MM.1S (cell line): ENCODE measurements around the gene TENM4.

Experiments
- DNase-seq: peaks from one replicate; pipeline ENCODE4 v3.0.0-alpha.2; 2015
- H2AFZ ChIP-seq: fragments of 300-600 bp; sonication (generic); 2 replicates; pipeline ENCODE4 v1.6.0; 2016; ENCODE audit warnings: antibody characterized with exemption, low read length
- H3F3A ChIP-seq: fragments of 300-600 bp; sonication (generic); 2 replicates; pipeline ENCODE4 v1.6.1; 2016; ENCODE audit warnings: mild to moderate bottlenecking, antibody characterized with exemption, low read length, moderate library complexity, mixed read lengths; ENCODE audit not compliant: insufficient read depth
- H3K27ac ChIP-seq: fragments of 300-600 bp; sonication (generic); 2 replicates; pipeline ENCODE4 v1.5.1; 2016; ENCODE audit warnings: mild to moderate bottlenecking, low read length
- H3K27me3 ChIP-seq: fragments of 300-600 bp; sonication (generic); replicated peaks from 2 replicates; pipeline ENCODE4 v1.6.0; 2016; ENCODE audit warnings: low read length; ENCODE audit not compliant: insufficient read depth
- H3K36me3 ChIP-seq: fragments of 300-600 bp; sonication (generic); replicated peaks from 2 replicates; pipeline ENCODE4 v1.6.1; 2016; ENCODE audit warnings: mild to moderate bottlenecking, low read length, mixed read lengths; ENCODE audit not compliant: insufficient read depth
- H3K4me1 ChIP-seq: fragments of 300-600 bp; sonication (generic); 2 replicates; pipeline ENCODE4 v1.6.1; 2016; ENCODE audit warnings: low read length, mixed read lengths
- H3K4me2 ChIP-seq: fragments of 300-600 bp; sonication (generic); 2 replicates; pipeline ENCODE4 v1.6.0; 2016; ENCODE audit warnings: low read depth, low read length
- H3K4me3 ChIP-seq: fragments of 300-600 bp; sonication (generic); 2 replicates; pipeline ENCODE4 v1.5.1; 2016; ENCODE audit warnings: low read length, mixed read lengths
- H3K79me2 ChIP-seq: fragments of 300-600 bp; sonication (generic); 2 replicates; pipeline ENCODE4 v1.6.1; 2016; ENCODE audit warnings: mixed run types, low read length, mixed read lengths
- H3K9ac ChIP-seq: fragments of 300-600 bp; sonication (generic); 2 replicates; pipeline ENCODE4 v1.6.1; 2016; ENCODE audit warnings: low read length, mixed read lengths
- H3K9me2 ChIP-seq: fragments of 300-600 bp; sonication (generic); replicated peaks from 2 replicates; pipeline ENCODE4 v1.6.1; 2016; ENCODE audit warnings: mild to moderate bottlenecking, low read length, mixed read lengths; ENCODE audit not compliant: insufficient read depth
- H3K9me3 ChIP-seq: fragments of 300-600 bp; sonication (generic); replicated peaks from 2 replicates; pipeline ENCODE4 v1.6.1; 2016; ENCODE audit warnings: mild to moderate bottlenecking, low read length, mixed read lengths; ENCODE audit not compliant: insufficient read depth
- H4K20me1 ChIP-seq: fragments of 300-600 bp; sonication (generic); 2 replicates; pipeline ENCODE4 v1.6.1; 2016; ENCODE audit warnings: mild to moderate bottlenecking, low read length, moderate library complexity, mixed read lengths; ENCODE audit not compliant: insufficient read depth
- CTCF ChIP-seq: fragments of 300-600 bp; sonication (generic); IDR thresholded peaks from 2 replicates; pipeline ENCODE4 v1.5.1; 2016; ENCODE audit warnings: antibody characterized with exemption, low read length, mixed read lengths
- EZH2 ChIP-seq: fragments of 300-600 bp; sonication (generic); optimal IDR thresholded peaks from 2 replicates; pipeline ENCODE3; 2017; ENCODE audit warnings: low read depth, mild to moderate bottlenecking, antibody characterized with exemption, low read length, mixed read lengths
- EZH2phosphoT487 ChIP-seq: fragments of 300-600 bp; sonication (generic); IDR thresholded peaks from 2 replicates; pipeline ENCODE4 v1.6.1; 2018; ENCODE audit warnings: antibody characterized with exemption, low read length

The TENM4 gene

GRCh38 chr11:79432138-79432537 is 8.7 kb downstream of the TENM4 start:
- Histone ChIP-seq H3K4me2 (no peak overlapping the region), H3K79me2 (no peaks in the 10 kb centered on the region), H3K9me2 (no peaks in the 10 kb centered on the region), H3F3A (no peaks in the 10 kb centered on the region), H3K9me3 (no peaks in the 10 kb centered on the region), H3K27ac (no peak overlapping the region), H3K9ac (no peak overlapping the region), H3K4me3 (no peak overlapping the region), H4K20me1 (no peaks in the 10 kb centered on the region), H3K4me1 (no peaks in the 10 kb centered on the region), H3K36me3 (no peaks in the 10 kb centered on the region), H3K27me3 (peaks cover 10% of the 10 kb centered on the region), H2AFZ (no peak overlapping the region)
- no peak for DNase-seq
- TF ChIP-seq EZH2phosphoT487 (no peak), EZH2 (no peak), CTCF (no peak)

GRCh38 chr11:79431535-79431934 is 9.3 kb downstream of the TENM4 start:
- Histone ChIP-seq H3K4me3 (no peak overlapping the region), H4K20me1 (no peaks in the 10 kb centered on the region), H3K4me2 (no peak overlapping the region), H3K9me2 (no peaks in the 10 kb centered on the region), H3K79me2 (no peaks in the 10 kb centered on the region), H3F3A (no peaks in the 10 kb centered on the region), H3K27ac (no peak overlapping the region), H3K27me3 (peaks cover 4% of the 10 kb centered on the region; the same call in 1 of the 2 replicates), H3K9ac (no peak overlapping the region), H3K9me3 (no peaks in the 10 kb centered on the region), H2AFZ (no peak overlapping the region), H3K36me3 (no peaks in the 10 kb centered on the region), H3K4me1 (no peaks in the 10 kb centered on the region)
- TF ChIP-seq EZH2phosphoT487 (no peak), EZH2 (no peak), CTCF (no peak)
- no peak for DNase-seq

- Histone ChIP-seq H3K9me3 (no peaks in the 10 kb centered on the region), H3K4me2 (no peak overlapping the region), H2AFZ (no peak overlapping the region), H3K27me3 (no peaks in the 10 kb centered on the region), H3K36me3 (no peaks in the 10 kb centered on the region), H3K9me2 (no peaks in the 10 kb centered on the region), H3K4me3 (no peak overlapping the region), H3K27ac (no peak overlapping the region), H3K79me2 (no peaks in the 10 kb centered on the region), H3F3A (no peaks in the 10 kb centered on the region), H3K9ac (no peak overlapping the region), H4K20me1 (no peaks in the 10 kb centered on the region), H3K4me1 (no peaks in the 10 kb centered on the region)
- TF ChIP-seq CTCF (no peak), EZH2 (no peak)
- DNase-seq, result no peak
Observed at GRCh38 chr11:79430280-79430679, 10.6 kb downstream of the TENM4 start.
